ENCODE data around the gene BRAF. TPM values are rescaled to one million over a fixed set of nuclear protein-coding genes. Genes with fewer than 3 reads are reported as not detected.
"Not testable (repeated sequence)": the region's sequence is repeated elsewhere in the genome, so short reads cannot be mapped to it uniquely, and the experiment has no call there.

BRAF gene
- total RNA-seq, 2 experiments from 2014 or later = 49.9 to 57.8 TPM

- DNase-seq = no peak
- peaks cover 25% of the 10 kb centered on the region for H3K4me1 Mint-ChIP-seq (ENCODE audit: low read depth)
- Histone ChIP-seq H3K36me3 (ENCODE audit: insufficient read depth, low read length) (peaks cover 34% of the 10 kb centered on the region), H3K27me3 (ENCODE audit: control insufficient read depth in 1 of 2, insufficient read depth in 2 of 2, low read length in 2 of 2) (no peaks in the 10 kb centered on the region), H3K9me3 (ENCODE audit: control insufficient read depth in 1 of 2, insufficient read depth in 1 of 2, low read length in 2 of 2) (no peaks in the 10 kb centered on the region), H3K27ac (ENCODE audit: low read depth in 1 of 2, low read length in 2 of 2) (no peak overlapping the region), H3K4me1 (ENCODE audit: insufficient read depth, low read length) (peaks cover 25% of the 10 kb centered on the region), H3K4me3 (ENCODE audit: low read length) (no peak overlapping the region)
- peaks cover 65% of the 10 kb centered on the region for H3K36me3 Mint-ChIP-seq (ENCODE audit: low read depth)
- ATAC-seq (ENCODE audit: poor library complexity) = no peak
- H3K27me3 Mint-ChIP-seq = no peaks in the 10 kb centered on the region
- TF ChIP-seq CTCF (IDR thresholded peaks at IDR 0.05) = no peak
- intact Hi-C loops (cut with DNase I, micrococcal nuclease) = no loop called here
- ChIA-PET POLR2A (no interaction called here), CTCF (no interaction called here)
- no peak overlapping the region for H3K4me3 Mint-ChIP-seq
- no peak overlapping the region for H3K27ac Mint-ChIP-seq
- no peaks in the 10 kb centered on the region for H3K9me3 Mint-ChIP-seq
Measured at GRCh38 chr7:140677496-140677895, 247.2 kb downstream of the BRAF start.

DNA sequence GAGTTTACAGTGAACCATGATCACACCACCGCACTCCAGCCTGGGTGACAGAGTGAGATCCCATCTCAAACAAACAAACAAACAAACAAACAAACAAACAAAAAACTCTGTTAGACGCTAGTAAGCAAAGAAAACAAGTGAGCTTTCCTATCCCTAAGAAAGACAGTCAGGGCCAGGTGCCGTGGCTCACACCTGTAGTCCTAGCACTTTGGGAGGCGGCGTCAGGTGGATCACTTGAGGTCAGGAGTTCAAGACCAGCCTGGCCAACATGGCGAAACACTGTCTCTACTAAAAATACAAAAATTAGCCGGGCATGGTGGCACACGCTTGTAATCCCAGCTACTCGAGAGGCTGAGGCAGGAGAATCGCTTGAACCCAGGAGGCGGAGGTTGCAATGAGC lies 247.8 kb downstream of the BRAF start:
- H3K9me3 Mint-ChIP-seq; H3K9me3 ChIP-seq (ENCODE audit: control insufficient read depth in 1 of 2, insufficient read depth in 1 of 2, low read length in 2 of 2); H3K27ac Mint-ChIP-seq; ATAC-seq (ENCODE audit: poor library complexity); H3K27ac ChIP-seq (ENCODE audit: low read depth in 1 of 2, low read length in 2 of 2); H3K27me3 ChIP-seq (ENCODE audit: control insufficient read depth in 1 of 2, insufficient read depth in 2 of 2, low read length in 2 of 2); intact Hi-C loops (cut with DNase I, micrococcal nuclease); DNase-seq; POLR2A ChIA-PET; H3K4me3 Mint-ChIP-seq; H3K4me3 ChIP-seq (ENCODE audit: low read length); H3K27me3 Mint-ChIP-seq; CTCF ChIA-PET: not testable (repeated sequence)
- Mint-ChIP-seq H3K36me3 (ENCODE audit: low read depth) (peaks cover 59% of the 10 kb centered on the region), H3K4me1 (ENCODE audit: low read depth) (peaks cover 31% of the 10 kb centered on the region)
- peaks cover 31% of the 10 kb centered on the region for H3K36me3 ChIP-seq (ENCODE audit: insufficient read depth, low read length)
- peaks cover 29% of the 10 kb centered on the region for H3K4me1 ChIP-seq (ENCODE audit: insufficient read depth, low read length)

DNA sequence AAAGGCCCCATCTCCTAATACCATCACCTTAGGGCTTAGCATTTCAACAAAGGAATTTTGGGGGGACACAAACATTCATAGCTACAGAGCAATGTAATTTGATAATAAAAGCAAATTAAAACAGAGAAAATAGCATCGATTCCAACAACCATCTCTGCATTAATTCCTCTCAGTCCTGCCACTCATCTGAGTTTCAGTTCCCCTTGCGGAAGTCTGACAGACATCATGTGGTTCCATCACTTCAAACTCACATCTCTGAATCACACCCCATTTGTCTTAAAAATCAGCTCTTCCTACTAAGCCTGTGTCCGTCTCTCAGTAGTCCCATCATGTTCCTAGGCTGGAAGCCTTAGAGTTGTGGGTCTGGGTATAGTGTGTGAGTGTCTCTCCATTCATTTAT lies 248.4 kb downstream of the BRAF start:
- TF ChIP-seq CTCF (IDR thresholded peaks at IDR 0.05) = no peak
- Histone ChIP-seq H3K4me3 (ENCODE audit: low read length) (no peak overlapping the region), H3K36me3 (ENCODE audit: insufficient read depth, low read length) (peaks cover 29% of the 10 kb centered on the region), H3K27me3 (ENCODE audit: control insufficient read depth in 1 of 2, insufficient read depth in 2 of 2, low read length in 2 of 2) (no peaks in the 10 kb centered on the region), H3K27ac (ENCODE audit: low read depth in 1 of 2, low read length in 2 of 2) (no peak overlapping the region), H3K9me3 (ENCODE audit: control insufficient read depth in 1 of 2, insufficient read depth in 1 of 2, low read length in 2 of 2) (no peaks in the 10 kb centered on the region), H3K4me1 (ENCODE audit: insufficient read depth, low read length) (peaks cover 29% of the 10 kb centered on the region)
- H3K9me3 Mint-ChIP-seq = no peaks in the 10 kb centered on the region
- peaks cover 32% of the 10 kb centered on the region for H3K4me1 Mint-ChIP-seq (ENCODE audit: low read depth)
- ATAC-seq (ENCODE audit: poor library complexity) (no peak), DNase-seq (peak in 2 of 14 experiments; percentile 52 to 59)
- intact Hi-C loops (cut with DNase I, micrococcal nuclease) = no loop called here
- peaks cover 57% of the 10 kb centered on the region for H3K36me3 Mint-ChIP-seq (ENCODE audit: low read depth)
- CTCF ChIA-PET = no interaction called here
- POLR2A ChIA-PET = no interaction called here
- no peak overlapping the region for H3K27ac Mint-ChIP-seq
- no peak overlapping the region for H3K4me3 Mint-ChIP-seq
- H3K27me3 Mint-ChIP-seq = no peaks in the 10 kb centered on the region

DNA sequence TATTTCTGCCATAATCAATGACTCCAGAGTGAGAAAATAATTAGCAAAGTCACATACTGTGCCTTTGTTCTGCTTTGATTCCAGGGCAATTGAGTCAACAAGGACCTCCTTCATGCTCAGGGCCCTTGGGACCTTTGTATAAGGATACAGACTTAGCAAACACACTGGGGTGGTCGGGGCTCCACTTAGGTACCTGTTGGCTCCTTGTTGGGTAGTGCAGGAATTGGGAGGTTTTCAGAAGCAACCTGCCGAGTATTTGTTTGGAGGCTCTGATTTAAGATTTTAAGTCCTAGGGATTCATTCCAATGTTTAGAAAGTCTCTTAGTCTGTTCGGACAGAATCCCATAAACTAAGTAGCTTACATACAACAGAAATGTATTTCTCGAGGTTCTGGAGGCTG lies 249.0 kb downstream of the BRAF start:
- ChIA-PET POLR2A (interaction anchor here (1.2 kb wide), 1 partner anchor 21 kb away, joined by 4 read pairs; the partner anchor contains the start of gene NDUFB2), CTCF (no interaction called here)
- H3K27me3 Mint-ChIP-seq = no peaks in the 10 kb centered on the region
- ATAC-seq (ENCODE audit: poor library complexity) (no peak), DNase-seq (no peak)
- intact Hi-C loops (cut with DNase I, micrococcal nuclease) = no loop called here
- Histone ChIP-seq H3K27me3 (ENCODE audit: control insufficient read depth in 1 of 2, insufficient read depth in 2 of 2, low read length in 2 of 2) (no peaks in the 10 kb centered on the region), H3K36me3 (ENCODE audit: insufficient read depth, low read length) (peaks cover 25% of the 10 kb centered on the region), H3K27ac (ENCODE audit: low read depth in 1 of 2, low read length in 2 of 2) (no peak overlapping the region), H3K9me3 (ENCODE audit: control insufficient read depth in 1 of 2, insufficient read depth in 1 of 2, low read length in 2 of 2) (no peaks in the 10 kb centered on the region), H3K4me3 (ENCODE audit: low read length) (no peak overlapping the region), H3K4me1 (ENCODE audit: insufficient read depth, low read length) (peaks cover 29% of the 10 kb centered on the region)
- H3K4me3 Mint-ChIP-seq = peak overlapping the region; percentile 60
- H3K27ac Mint-ChIP-seq = peak overlapping the region; percentile 90
- H3K9me3 Mint-ChIP-seq = no peaks in the 10 kb centered on the region
- H3K4me1 Mint-ChIP-seq (ENCODE audit: low read depth) = peaks cover 32% of the 10 kb centered on the region
- H3K36me3 Mint-ChIP-seq (ENCODE audit: low read depth) = peaks cover 53% of the 10 kb centered on the region
- TF ChIP-seq CTCF (IDR thresholded peaks at IDR 0.05) = no peak

Measured in CD4-positive, alpha-beta T cell (primary cell).